AG04450 (cell line): ENCODE results near the gene GGTLC2. TPM values are rescaled to one million over a fixed set of nuclear protein-coding genes. Genes with fewer than 3 reads are reported as not detected.
"Not testable (repeated sequence)": the region's sequence is repeated elsewhere in the genome, so short reads cannot be mapped to it uniquely, and the experiment has no call there.

ENCODE experiments used
- CTCF ChIA-PET: fragments of 300-600, 350-600 bp; formaldehyde crosslinking; extraction: SDS; loops from one replicate; lab custom pipeline; 2022; ENCODE audit warnings: antibody characterized with exemption, inconsistent platforms; lab: Charles Lee
- POLR2A ChIA-PET: fragments of 350-600 bp; formaldehyde crosslinking; extraction: SDS; loops from one replicate; lab custom pipeline; 2021; ENCODE audit warnings: antibody characterized with exemption, inconsistent platforms; lab: Yijun Ruan, JAX
- DNase-seq: peaks from one replicate; pipeline ENCODE4 v3.0.0-alpha.2; 2011; ENCODE audit warnings: low read depth, low spot score
- H3K27ac ChIP-seq: one replicate; pipeline ENCODE4 v1.5.1; 2012; ENCODE audit warnings: low read depth, low read length, control low read depth
- H3K27me3 ChIP-seq: one replicate; pipeline ENCODE4 v1.6.0; 2012; ENCODE audit warnings: low read length; ENCODE audit not compliant: control insufficient read depth, insufficient read depth
- H3K4me3 ChIP-seq: 2 replicates; pipeline ENCODE4 v1.5.1; 2011; ENCODE audit warnings: mild to moderate bottlenecking, low read depth, low read length, control low read depth
- H3K9me3 ChIP-seq: 2 replicates; pipeline ENCODE4 v1.5.1; 2012; ENCODE audit warnings: low read length; ENCODE audit not compliant: control insufficient read depth, insufficient read depth
- CTCF ChIP-seq: IDR thresholded peaks from 2 replicates; pipeline ENCODE4 v1.5.1; 2011; ENCODE audit warnings: low read depth, low read length, control low read depth, inconsistent platforms
- polyA plus RNA-seq: library from polyadenylated mRNA; depleted of rRNA; stranded (reverse); fragments of >200 nt; gene quantifications from 2 replicates; pipeline ENCODE4 v1.2.3, GENCODE V29; 2011

Gene GGTLC2
- polyA plus RNA-seq, 1 experiment: not detected

GRCh38 chr22:22682807-22683667, 38.6 kb downstream of the GGTLC2 start:
- Histone ChIP-seq H3K27ac (no peak overlapping the region), H3K27me3 (peaks cover under 1% of the 10 kb centered on the region), H3K9me3 (no peaks in the 10 kb centered on the region), H3K4me3 (no peak overlapping the region)
- POLR2A ChIA-PET: no interaction called here
- no peak for DNase-seq
- CTCF ChIA-PET: no interaction called here
- TF ChIP-seq CTCF: no peak

DNA sequence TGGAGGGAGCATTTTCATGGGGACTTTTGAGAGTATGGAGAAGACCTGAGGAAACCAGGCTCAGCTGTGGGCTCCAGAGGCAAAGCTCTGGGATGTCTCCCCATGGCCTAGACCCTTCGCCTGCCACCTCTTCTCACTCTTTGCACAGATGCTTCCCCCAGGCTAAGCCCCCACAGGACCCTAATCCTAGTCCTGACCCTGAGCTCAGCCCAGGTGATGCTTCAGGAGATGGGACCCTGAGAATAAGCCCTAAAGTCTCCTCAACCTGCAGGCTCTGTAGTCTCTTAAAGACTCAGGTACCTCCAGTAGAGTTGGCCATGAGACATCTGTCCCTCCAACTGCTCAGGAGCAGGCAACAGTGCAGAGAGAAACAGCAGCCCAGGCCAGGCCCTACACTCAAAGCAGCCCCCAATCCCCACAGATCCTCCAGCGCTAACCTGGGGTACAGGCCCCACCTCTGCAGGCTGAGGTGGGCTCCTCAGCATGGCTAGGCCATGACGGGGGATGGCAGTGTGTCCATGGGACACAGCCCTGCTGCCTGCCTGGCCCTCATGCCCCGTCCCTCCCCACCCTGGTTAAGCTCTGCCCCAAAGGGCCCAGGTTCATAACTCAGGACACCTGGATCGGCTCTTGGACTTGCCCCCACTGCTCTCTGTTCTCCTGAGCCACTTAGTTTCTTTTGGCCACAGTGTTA, 39.4 kb downstream of the GGTLC2 start:
- DNase-seq: no peak
- H3K4me3 ChIP-seq: no peak overlapping the region
- no peak overlapping the region for H3K27ac ChIP-seq
- ChIA-PET POLR2A (no interaction called here), CTCF (interaction anchor here (1.0 to 2.6 kb wide), 4 partner anchors 10 to 175 kb away, joined by 4 to 24 read pairs (median 6); partner anchors contain the start of gene ZNF280B)
- no peak for TF ChIP-seq CTCF
- no peaks in the 10 kb centered on the region for H3K9me3 ChIP-seq
- H3K27me3 ChIP-seq: peaks cover 6% of the 10 kb centered on the region

DNA sequence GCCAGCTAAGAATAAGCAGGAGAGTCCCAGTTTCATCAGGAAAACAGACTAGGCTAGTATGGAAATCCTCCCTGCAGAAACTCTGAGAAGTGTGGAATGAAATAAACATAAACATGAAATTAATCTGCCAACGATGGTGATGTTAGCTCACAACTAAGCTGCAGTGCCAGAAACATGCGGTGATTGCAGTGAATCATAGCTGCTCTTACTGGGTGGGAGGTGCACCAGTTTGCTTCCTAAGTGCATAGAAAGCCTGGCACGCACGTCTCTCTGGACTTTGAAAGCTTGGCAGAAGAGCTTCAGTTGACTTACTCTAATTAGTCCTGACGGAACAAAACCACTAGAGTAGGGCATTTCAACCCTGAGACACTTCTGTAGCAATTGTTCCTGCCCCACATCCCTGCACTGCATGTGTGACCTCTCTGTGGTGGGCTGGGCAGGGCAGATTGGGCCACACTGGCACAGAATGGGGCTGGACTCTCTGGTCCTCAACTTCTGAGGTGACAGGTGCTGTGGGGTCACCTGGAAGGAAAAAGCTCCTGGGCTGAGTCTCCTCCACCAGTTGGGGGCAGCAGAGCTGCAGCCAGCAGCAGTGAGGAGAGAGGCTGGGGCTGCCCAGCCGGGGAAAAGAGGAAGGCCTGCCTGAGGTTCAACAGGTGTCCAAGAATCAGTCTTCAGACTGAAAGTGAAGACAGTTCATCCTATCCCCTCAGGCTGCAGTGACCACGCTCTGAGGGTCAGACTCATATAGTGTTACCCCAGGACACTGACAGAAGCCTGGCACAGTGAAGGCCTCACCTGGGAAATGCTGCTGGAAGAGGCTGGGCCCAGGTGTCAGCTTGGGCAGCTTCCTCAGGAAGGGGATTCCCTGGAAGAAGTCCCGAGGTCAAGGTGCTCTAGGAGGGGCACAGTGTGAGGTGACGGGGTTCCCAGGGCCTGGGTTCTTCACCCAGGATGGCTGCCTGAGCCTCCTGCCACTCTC, 40.5 kb downstream of the GGTLC2 start:
- peaks cover 7% of the 10 kb centered on the region for H3K27me3 ChIP-seq
- TF ChIP-seq CTCF: peak; percentile 46
- no peak overlapping the region for H3K4me3 ChIP-seq
- ChIA-PET POLR2A (interaction anchor here (1.0 to 1.2 kb wide), 2 partner anchors 19 to 37 kb away, joined by 5 read pairs; no protein-coding TSS in a partner anchor), CTCF (interaction anchor here (0.6 to 2.6 kb wide), 12 partner anchors 9 to 1799 kb away, joined by 3 to 24 read pairs (median 4); partner anchors contain the start of gene ZNF280B)
- H3K27ac ChIP-seq: peak overlapping the region; percentile 52
- peak; percentile 57 for DNase-seq
- H3K9me3 ChIP-seq: no peaks in the 10 kb centered on the region

GRCh38 chr22:22685586-22685985, 41.2 kb downstream of the GGTLC2 start:
- POLR2A ChIA-PET: interaction anchor here (1.2 kb wide), 1 partner anchor 36 kb away, joined by 5 read pairs; no protein-coding TSS in a partner anchor
- no peak for DNase-seq
- Histone ChIP-seq H3K27ac (no peak overlapping the region), H3K9me3 (no peaks in the 10 kb centered on the region), H3K4me3 (no peak overlapping the region), H3K27me3 (peaks cover 7% of the 10 kb centered on the region)
- no peak for TF ChIP-seq CTCF
- CTCF ChIA-PET: interaction anchor here (0.6 to 2.6 kb wide), 9 partner anchors 8 to 1799 kb away, joined by 3 to 24 read pairs (median 4); no protein-coding TSS in a partner anchor

GRCh38 chr22:22686202-22687115, 42.0 kb downstream of the GGTLC2 start:
- H3K9me3 ChIP-seq, H3K27ac ChIP-seq, DNase-seq, H3K4me3 ChIP-seq, H3K27me3 ChIP-seq, POLR2A ChIA-PET: not testable (repeated sequence)
- CTCF ChIA-PET: interaction anchor here (0.9 to 2.6 kb wide), 8 partner anchors 8 to 223 kb away, joined by 3 to 24 read pairs (median 4); no protein-coding TSS in a partner anchor
